Urinary bladder (tissue), 4 donors: ENCODE measurements around the gene TMCC3. TPM values are rescaled to one million over a fixed set of nuclear protein-coding genes. Genes with fewer than 3 reads are reported as not detected.

Source experiments
- DNase-seq: peaks from one replicate; pipeline ENCODE4 v3.0.0-alpha.2; 2015; ENCODE audit errors: extremely low spot score
- H3K27ac ChIP-seq: one replicate; pipeline ENCODE4 v1.5.1; 2013; ENCODE audit warnings: low read depth, mild to moderate bottlenecking, moderate library complexity
- H3K36me3 ChIP-seq: one replicate; pipeline ENCODE4 v1.6.1; 2013; ENCODE audit warnings: mild to moderate bottlenecking, moderate library complexity; ENCODE audit not compliant: insufficient read depth
- H3K4me1 ChIP-seq: one replicate; pipeline ENCODE4 v1.6.1; 2013; ENCODE audit warnings: mild to moderate bottlenecking, moderate library complexity; ENCODE audit not compliant: insufficient read depth
- H3K4me3 ChIP-seq: one replicate; pipeline ENCODE4 v1.5.1; 2013; ENCODE audit warnings: low read depth, low read length
- WGBS: extraction: QIAGEN DNeasy Blood & Tissue Kit; methylation state at CpG from one replicate; pipeline ENCODE4 v1.1.7; 2013; 5-methylcytosine and 5-hydroxymethylcytosine counted together
- polyA plus RNA-seq: library from polyadenylated mRNA; stranded (reverse); fragments of 200-250 nt; gene quantifications from one replicate; pipeline ENCODE4 v1.2.3, GENCODE V29; 2013
- small RNA-seq: library from RNA; depleted of rRNA; stranded (forward); fragments of <200 nt; gene quantifications from one replicate; pipeline ENCODE3, GENCODE V24; 2014
- total RNA-seq: library from RNA; depleted of rRNA; stranded (reverse); fragments of >200 nt; gene quantifications from one replicate; pipeline ENCODE4 v1.2.3, GENCODE V29; 2014
- donor health status: healthy with polysubstance abuse.
- donor health status: healthy.

The TMCC3 gene
- total and polyA plus RNA-seq, 2 donors = 10.0 to 11.7 TPM

DNA sequence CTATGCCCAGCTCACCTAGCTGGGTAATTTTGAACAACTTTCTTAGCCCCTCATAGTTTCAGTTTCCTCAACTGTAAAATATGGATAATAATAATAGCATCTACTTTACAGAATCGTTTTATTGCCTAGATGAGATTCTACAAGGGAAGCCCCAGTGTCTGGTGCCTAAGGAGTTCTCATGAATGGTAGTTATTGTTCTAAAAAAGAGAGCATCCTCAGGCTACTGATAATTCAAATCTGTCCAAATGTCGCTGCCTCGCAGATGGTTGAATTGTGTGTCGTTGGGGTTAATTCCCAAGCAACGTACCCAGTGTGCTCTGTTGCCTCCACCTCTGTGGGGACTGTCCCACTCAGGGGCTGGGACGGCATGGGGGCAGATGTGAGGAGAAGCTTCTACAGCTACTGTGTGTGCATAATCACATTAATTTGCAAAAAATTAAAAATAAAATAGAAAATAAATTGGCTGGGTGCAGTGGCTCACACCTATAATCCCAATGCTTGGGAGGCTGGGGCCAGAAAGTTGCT is 119.1 kb downstream of the TMCC3 start:
- H3K36me3 ChIP-seq = no peaks in the 10 kb centered on the region

DNA sequence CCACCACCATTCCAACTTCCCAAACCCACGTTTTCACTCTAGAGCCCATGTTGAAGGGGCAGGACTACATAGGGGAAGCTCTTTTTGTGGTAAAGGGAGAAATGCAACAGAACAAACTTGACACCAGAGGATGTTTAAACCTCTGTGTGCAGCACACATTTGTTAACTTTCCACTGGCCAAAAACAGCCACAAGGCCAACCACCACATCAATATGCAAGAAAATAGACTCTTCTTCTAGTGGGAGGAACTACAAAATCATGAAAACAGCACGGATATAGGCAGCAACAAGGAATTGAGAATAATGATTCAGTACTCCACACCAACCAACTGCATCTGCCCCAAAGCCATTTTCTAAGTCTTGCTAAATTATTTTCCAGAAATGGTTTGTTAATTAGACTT is 124.4 kb downstream of the TMCC3 start:
- DNase-seq = no peak
- H3K27ac ChIP-seq = no peak overlapping the region
- H3K4me1 ChIP-seq = no peaks in the 10 kb centered on the region
- 58% methylated on average over 2 of the region's 2 CpGs for WGBS
- no peaks in the 10 kb centered on the region for H3K36me3 ChIP-seq
- H3K4me3 ChIP-seq = no peak overlapping the region

More for the DNA sequence above, 119.1 kb downstream of the TMCC3 start:
- H3K4me3 ChIP-seq = no peak overlapping the region
- no peak for DNase-seq
- WGBS = 90% methylated on average over 6 of the region's 6 CpGs
- H3K4me1 ChIP-seq = no peaks in the 10 kb centered on the region
- no peak overlapping the region for H3K27ac ChIP-seq

Small RNAs within 50 kb of the gene (small RNA-seq; reads per million reads assigned to genes)
- not detected for gene LSM3P2
- gene MIR5700 = not detected

Other genes with a start within 250 kb of the TMCC3 start
- 42.9 TPM for gene CEP83, start 190.7 kb downstream of the TMCC3 start, total RNA-seq
- 4.6 TPM for gene CEP83, start 190.7 kb downstream of the TMCC3 start, polyA plus RNA-seq